OCI-LY7 (cell line): Measurements from ENCODE around the gene CALD1. TPM values are rescaled to one million over a fixed set of nuclear protein-coding genes. Genes with fewer than 3 reads are reported as not detected.

Experiments used
- BruUV-seq: library from RNA; stranded (reverse); fragments of 400-500 nt; replicated peaks from 2 replicates; lab custom pipeline; 2021; lab: Mats Ljungman, UMichigan
- CTCF ChIA-PET: fragments of 300-600 bp; sonication (Branson Sonifier 250); formaldehyde crosslinking; loops from one replicate; lab custom pipeline; 2022; ENCODE audit warnings: antibody characterized with exemption; ENCODE audit not compliant: unreplicated experiment; lab: Charles Lee
- POLR2A ChIA-PET: fragments of 300-600 bp; sonication (Branson Sonifier 250); formaldehyde crosslinking; loops from one replicate; lab custom pipeline; 2022; ENCODE audit warnings: antibody characterized with exemption; lab: Charles Lee
- DNase-seq: peaks from one replicate; pipeline ENCODE4 v3.0.0-alpha.2; 2015; ENCODE audit warnings: low spot score
- H2AFZ ChIP-seq: fragments of 200-600 bp; sonication (generic), shearing (Covaris generic); 2 replicates; pipeline ENCODE4 v1.6.1; 2014; ENCODE audit warnings: mild to moderate bottlenecking, antibody characterized with exemption, low read length, moderate library complexity
- H3K27ac ChIP-seq: fragments of 200-600 bp; sonication (generic); 2 replicates; pipeline ENCODE4 v1.5.1; 2014; ENCODE audit warnings: mixed run types, low read depth, mild to moderate bottlenecking, moderate library complexity, low read length, inconsistent platforms; ENCODE audit not compliant: poor library complexity, severe bottlenecking
- H3K36me3 ChIP-seq: fragments of 200-600 bp; sonication (generic); 2 replicates; pipeline ENCODE4 v1.6.1; 2014; ENCODE audit warnings: mild to moderate bottlenecking, antibody characterized with exemption, low read length, moderate library complexity, mixed read lengths; ENCODE audit not compliant: insufficient read depth
- H3K4me1 ChIP-seq: fragments of 200-600 bp; sonication (generic); 2 replicates; pipeline ENCODE4 v1.5.1; 2014; ENCODE audit warnings: mild to moderate bottlenecking, low read length; ENCODE audit not compliant: insufficient read depth, poor library complexity, severe bottlenecking
- H3K4me2 ChIP-seq: fragments of 200-600 bp; sonication (generic); 2 replicates; pipeline ENCODE4 v1.6.1; 2014; ENCODE audit warnings: mild to moderate bottlenecking, low read length
- H3K4me3 ChIP-seq: fragments of 200-600 bp; sonication (generic); 2 replicates; pipeline ENCODE4 v1.5.1; 2014; ENCODE audit warnings: mild to moderate bottlenecking, low read depth, low read length; ENCODE audit not compliant: poor library complexity, severe bottlenecking
- H3K79me2 ChIP-seq: fragments of 200-600 bp; sonication (generic); 2 replicates; pipeline ENCODE4 v1.6.1; 2016; ENCODE audit warnings: low read depth, mild to moderate bottlenecking, low read length, moderate library complexity, mixed read lengths; ENCODE audit not compliant: insufficient read depth
- H3K9me2 ChIP-seq: fragments of 200-600 bp; sonication (generic); 2 replicates; pipeline ENCODE4 v1.6.1; 2016; ENCODE audit warnings: mild to moderate bottlenecking, low read length, mixed read lengths; ENCODE audit not compliant: insufficient read depth
- H3K9me3 ChIP-seq: fragments of 200-600 bp; sonication (generic); 2 replicates; pipeline ENCODE4 v1.6.1; 2014; ENCODE audit warnings: mild to moderate bottlenecking, mixed run types, low read length, mixed read lengths
- H4K20me1 ChIP-seq: fragments of 200-600 bp; sonication (generic); 2 replicates; pipeline ENCODE4 v1.6.1; 2014; ENCODE audit warnings: mild to moderate bottlenecking, antibody characterized with exemption, low read length, moderate library complexity, mixed read lengths; ENCODE audit not compliant: insufficient read depth
- CTCF ChIP-seq: fragments of 200-600 bp; sonication (generic); conservative IDR thresholded peaks from 2 replicates; pipeline ENCODE4 v1.5.1; 2014; ENCODE audit warnings: mild to moderate bottlenecking, antibody characterized with exemption, low read length, moderate library complexity, mixed read lengths
- EZH2phosphoT487 ChIP-seq: fragments of 200-600 bp; sonication (generic); IDR thresholded peaks from 2 replicates; pipeline ENCODE4 v1.6.1; 2018; ENCODE audit warnings: low read depth, borderline replicate concordance, mild to moderate bottlenecking, mixed run types, antibody characterized with exemption, low read length, moderate library complexity, mixed read lengths
- intact Hi-C: fragments of 100-400 bp; cut with micrococcal nuclease; formaldehyde crosslinking; loops from one replicate; pipeline ENCODE4 v1.10.0; 2022; ENCODE audit not compliant: unreplicated experiment
- total RNA-seq, 2 experiments: library from RNA; depleted of rRNA in 1 of 2; stranded (reverse); fragments of >200 nt in 1 of 2; shearing (Covaris generic) in 1 of 2; gene quantifications; 2 replicates each; pipeline ENCODE4 v1.2.3, GENCODE V29; 2014 to 2022

Gene CALD1
- total RNA-seq, 2 experiments from 2014 or later: 0.25 to 0.49 TPM

- H3K4me3 ChIP-seq: no peak overlapping the region
- no peaks in the 10 kb centered on the region for H3K79me2 ChIP-seq
- TF ChIP-seq CTCF: no peak
- no peak for TF ChIP-seq EZH2phosphoT487
- H3K9me3 ChIP-seq: no peaks in the 10 kb centered on the region
- H2AFZ ChIP-seq: no peak overlapping the region
- no peak overlapping the region for H3K27ac ChIP-seq
- ChIA-PET CTCF (no interaction called here), POLR2A (no interaction called here)
- intact Hi-C loops: no loop called here
- peaks cover 8% of the 10 kb centered on the region for H3K4me1 ChIP-seq
- no TSS peak for BruUV-seq
- peak; percentile 41 for DNase-seq
- H4K20me1 ChIP-seq: no peaks in the 10 kb centered on the region
- no peaks in the 10 kb centered on the region for H3K9me2 ChIP-seq
- H3K4me2 ChIP-seq: no peak overlapping the region
- no peaks in the 10 kb centered on the region for H3K36me3 ChIP-seq
Observed at GRCh38 chr7:134777470-134777869, 2.0 kb upstream of the CALD1 start.

DNA sequence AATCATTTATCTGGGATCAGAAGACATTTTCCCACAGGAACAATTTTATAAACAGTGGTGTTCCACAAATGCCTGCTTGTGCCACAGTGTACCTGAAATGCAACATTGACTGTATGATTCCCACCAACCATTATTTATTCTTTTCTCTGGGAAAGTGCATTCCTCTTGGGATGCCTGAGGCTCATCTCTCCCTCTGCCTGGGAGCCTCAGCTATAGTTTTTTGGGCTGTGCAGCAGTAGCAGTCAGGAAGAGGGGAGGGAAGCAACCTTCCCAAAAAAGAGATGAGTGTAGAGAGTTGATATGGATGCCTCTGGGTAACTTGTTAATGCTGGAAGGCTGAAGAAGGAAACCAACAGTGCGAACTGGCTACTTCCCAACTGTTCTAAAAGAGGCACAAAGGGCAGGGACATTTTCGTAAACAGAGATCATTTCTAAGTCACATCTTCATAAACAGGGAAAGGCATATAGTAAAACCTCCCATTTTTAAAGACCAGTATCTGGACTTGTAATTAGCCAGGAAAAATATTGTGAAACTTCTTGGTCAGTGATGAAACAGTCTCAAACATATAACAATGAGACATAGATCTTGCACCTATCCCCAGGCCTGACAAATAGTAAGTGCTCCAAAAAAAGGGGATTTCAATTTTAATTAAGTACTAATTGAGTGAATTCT is 1.4 kb upstream of the CALD1 start:
- BruUV-seq: no TSS peak
- H4K20me1 ChIP-seq: no peaks in the 10 kb centered on the region
- H3K4me2 ChIP-seq: no peak overlapping the region
- no peak overlapping the region for H3K27ac ChIP-seq
- POLR2A ChIA-PET: no interaction called here
- no peaks in the 10 kb centered on the region for H3K9me2 ChIP-seq
- intact Hi-C loops: no loop called here
- no peaks in the 10 kb centered on the region for H3K36me3 ChIP-seq
- CTCF ChIA-PET: no interaction called here
- H3K9me3 ChIP-seq: no peaks in the 10 kb centered on the region
- no peaks in the 10 kb centered on the region for H3K79me2 ChIP-seq
- DNase-seq: no peak
- H2AFZ ChIP-seq: no peak overlapping the region
- H3K4me1 ChIP-seq: peaks cover 8% of the 10 kb centered on the region
- no peak for TF ChIP-seq EZH2phosphoT487
- no peak for TF ChIP-seq CTCF
- H3K4me3 ChIP-seq: no peak overlapping the region

DNA sequence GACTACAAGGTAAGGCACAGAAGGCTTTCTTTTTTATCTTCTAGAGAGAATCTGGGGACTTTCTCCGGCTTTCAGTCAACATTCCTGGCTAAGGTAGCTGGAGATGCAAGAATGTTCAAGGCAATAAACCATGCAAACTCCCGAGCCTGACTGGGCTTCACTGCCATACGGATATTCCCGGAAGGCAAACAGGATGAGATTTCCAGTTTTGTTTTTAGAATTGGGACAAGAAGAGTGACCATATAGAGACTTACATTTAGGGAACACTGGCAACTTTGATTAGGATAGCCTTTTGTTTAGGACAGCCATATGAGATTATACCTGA is 269 bp downstream of the CALD1 start:
- Histone ChIP-seq H3K79me2 (no peaks in the 10 kb centered on the region), H3K4me1 (peaks cover 8% of the 10 kb centered on the region), H4K20me1 (no peaks in the 10 kb centered on the region), H3K4me2 (no peak overlapping the region), H3K36me3 (no peaks in the 10 kb centered on the region), H3K4me3 (no peak overlapping the region), H3K9me3 (no peaks in the 10 kb centered on the region), H3K27ac (no peak overlapping the region), H3K9me2 (no peaks in the 10 kb centered on the region), H2AFZ (no peak overlapping the region)
- DNase-seq: no peak
- intact Hi-C loops: no loop called here
- TF ChIP-seq CTCF (no peak), EZH2phosphoT487 (no peak)
- ChIA-PET POLR2A (no interaction called here), CTCF (no interaction called here)
- no TSS peak for BruUV-seq
